K562 (cell line): Measurements from ENCODE around the gene DALRD3.

Experiments used
- E2F4 ChIP-seq: sonication (generic); formaldehyde crosslinking; IDR thresholded peaks from 2 replicates; pipeline ENCODE4 v1.8.0; 2022; ENCODE audit warnings: mild to moderate bottlenecking, low read depth, missing genetic modification reagents
- KAT7 ChIP-seq: sonication (generic); formaldehyde crosslinking; IDR thresholded peaks from 2 replicates; pipeline ENCODE4 v1.8.0; 2022; ENCODE audit warnings: missing genetic modification reagents, mild to moderate bottlenecking, borderline replicate concordance
- NFRKB ChIP-seq: fragments of 450-650 bp; IDR thresholded peaks from 2 replicates; pipeline ENCODE4 v1.6.1; 2016; ENCODE audit warnings: low read depth
- POLR2AphosphoS5 ChIP-seq: IDR thresholded peaks from 2 replicates; pipeline ENCODE4 v1.6.1; 2011; ENCODE audit warnings: mild to moderate bottlenecking, low read depth, low read length, moderate library complexity; ENCODE audit not compliant: control insufficient read depth, insufficient read depth
- SNRNP70 ChIP-seq: fragments of 200-400 bp; formaldehyde crosslinking; optimal IDR thresholded peaks from 2 replicates; pipeline ENCODE3; 2017; ENCODE audit warnings: low read depth, low read length
- TCF7L2 ChIP-seq: fragments of 150-350 bp; IDR thresholded peaks from 2 replicates; pipeline ENCODE4 v1.6.1; 2016; ENCODE audit warnings: low read depth, mild to moderate bottlenecking, low read length, moderate library complexity
- TEAD4 ChIP-seq, 2 experiments: sonication (generic) in 1 of 2; formaldehyde crosslinking in 1 of 2; IDR thresholded peaks; 2 replicates each; pipeline versions ENCODE4 v1.6.1 to v1.8.0; 2012 to 2022; ENCODE audit warnings: borderline replicate concordance in 1 of 2, inconsistent platforms in 1 of 2, low read length in 1 of 2, mild to moderate bottlenecking in 1 of 2, missing genetic modification reagents in 1 of 2
- U2AF1 ChIP-seq: fragments of 200-400 bp; formaldehyde crosslinking; optimal IDR thresholded peaks from 2 replicates; pipeline ENCODE3; 2017; ENCODE audit warnings: mild to moderate bottlenecking, low read depth, low read length, moderate library complexity
- ZNF274 ChIP-seq: IDR thresholded peaks from 2 replicates; pipeline ENCODE4 v1.6.1; 2011; ENCODE audit warnings: low read depth, mild to moderate bottlenecking, low read length, moderate library complexity, borderline replicate concordance
- ZNF280A ChIP-seq: fragments of 450-650 bp; IDR thresholded peaks from 2 replicates; pipeline ENCODE4 v1.6.1; 2018; ENCODE audit warnings: mild to moderate bottlenecking, low read depth; ENCODE audit not compliant: partially characterized antibody
- ZNF785 ChIP-seq: fragments of 250-450 bp; sonication (Bioruptor Pico); IDR thresholded peaks from 2 replicates; pipeline ENCODE4 v1.4.0; 2020; ENCODE audit warnings: mild to moderate bottlenecking
- ZNF830 ChIP-seq: fragments of 250-450 bp; sonication (Bioruptor Pico); IDR thresholded peaks from 2 replicates; pipeline ENCODE4 v1.5.0; 2021; ENCODE audit warnings: mild to moderate bottlenecking

- TF ChIP-seq TCF7L2 (no peak), KAT7 (CRISPR knock-in tag) (no peak), SNRNP70 (no peak), ZNF785 (CRISPR knock-in tag) (no peak), ZNF274 (no peak), TEAD4 (IDR thresholded peaks at IDR 0.05; ENCODE audit: low read length) (no peak), TEAD4 (CRISPR knock-in tag; IDR thresholded peaks at IDR 0.05; ENCODE audit: borderline replicate concordance) (no peak), ZNF280A (no peak), E2F4 (CRISPR knock-in tag) (no peak), ZNF830 (no peak), U2AF1 (no peak), POLR2AphosphoS5 (no peak), NFRKB (no peak)
These were observed 44.1 kb downstream of the DALRD3 start for GRCh38 chr3:48974076-48974864.
